Measurements from ENCODE around the gene SDK1. TPM values are rescaled to one million over a fixed set of nuclear protein-coding genes. Genes with fewer than 3 reads are reported as not detected.
A peak's percentile ranks its signal among the peaks of the same experiment; 100 is the strongest.

Gene SDK1
- total and polyA plus RNA-seq, 2 experiments from 2014 or later = 2.1 to 10.0 TPM

GRCh38 chr7:3429981-3430380 lies 128.9 kb downstream of the SDK1 start (continued):
- TF ChIP-seq ZNF462 (CRISPR knock-in tag; IDR thresholded peaks at IDR 0.05) = no peak
- no peak for TF ChIP-seq ZNF114 (CRISPR knock-in tag; IDR thresholded peaks at IDR 0.05)
- no peak for TF ChIP-seq REST (IDR thresholded peaks at IDR 0.05; ENCODE audit: unreplicated experiment)
- TF ChIP-seq NANOG (IDR thresholded peaks at IDR 0.05; ENCODE audit: borderline replicate concordance) = no peak

GRCh38 chr7:3430588-3430987 lies 129.5 kb downstream of the SDK1 start:
- Histone ChIP-seq H3K9me2 (ENCODE audit: insufficient read depth) (no peaks in the 10 kb centered on the region), H3F3A (replicated peaks; ENCODE audit: low read depth) (no peaks in the 10 kb centered on the region), H3K4me3 (no peak overlapping the region), H3K36me3 (ENCODE audit: insufficient read depth) (no peaks in the 10 kb centered on the region), H3K79me2 (replicated peaks; ENCODE audit: insufficient read depth) (no peaks in the 10 kb centered on the region), H3K27ac (ENCODE audit: low read depth) (no peak overlapping the region), H3K4me2 (no peak overlapping the region), H3K4me1 (ENCODE audit: insufficient read depth) (peaks cover 5% of the 10 kb centered on the region; the same call in 1 of the 2 replicates), H3K27me3 (ENCODE audit: insufficient read depth) (no peaks in the 10 kb centered on the region), H4K20me1 (replicated peaks; ENCODE audit: insufficient read depth) (no peaks in the 10 kb centered on the region), H2AFZ (no peak overlapping the region)
- Mint-ChIP-seq H3K4me3 (no peak overlapping the region), H3K9me3 (no peaks in the 10 kb centered on the region), H3K4me1 (peaks cover 17% of the 10 kb centered on the region), H3K36me3 (ENCODE audit: low read depth) (no peaks in the 10 kb centered on the region), H3K27ac (peak overlapping the region; percentile 57), H3K27me3 (ENCODE audit: insufficient read depth, low read depth, poor library complexity) (no peaks in the 10 kb centered on the region)
- DNase-seq (ENCODE audit: low spot score) (peak; percentile 84), ATAC-seq (peak; percentile 98)
- TF ChIP-seq CREB1 (CRISPR knock-in tag; IDR thresholded peaks at IDR 0.05; ENCODE audit: low read depth) (no peak), POLR2AphosphoS5 (IDR thresholded peaks at IDR 0.05; ENCODE audit: low read depth) (no peak), NANOG (IDR thresholded peaks at IDR 0.05; ENCODE audit: borderline replicate concordance) (no peak), REST (IDR thresholded peaks at IDR 0.05; ENCODE audit: unreplicated experiment) (no peak), EZH2 (IDR thresholded peaks at IDR 0.05; ENCODE audit: low read depth, unreplicated experiment) (no peak)

All from GM23338 (cell line).